ENCODE results near the gene USF2.

The USF2 gene

DNA sequence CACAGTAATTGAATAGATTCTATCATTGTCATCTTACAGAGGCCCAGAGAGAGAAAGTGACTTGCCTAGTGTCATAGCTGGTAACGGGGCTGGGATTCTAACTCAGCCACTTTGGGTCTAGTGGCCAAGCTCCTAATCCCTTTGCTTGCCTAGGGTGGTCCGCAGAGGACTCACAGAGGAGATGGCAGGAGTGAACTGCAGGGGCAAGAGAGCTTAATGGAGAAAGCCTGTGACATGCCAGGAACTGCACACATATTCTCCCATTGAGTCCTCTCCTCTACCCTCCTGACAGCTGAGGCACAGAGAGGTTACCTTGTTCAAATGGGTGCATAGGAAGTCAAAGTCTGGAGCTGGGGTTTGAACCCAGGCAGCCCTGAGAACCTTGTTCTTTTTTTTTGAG is 17.3 kb upstream of the USF2 start:
- Histone ChIP-seq H3K9me3 (ENCODE audit: insufficient read depth, low read length) (no peaks in the 10 kb centered on the region), H3K4me3 (ENCODE audit: low read length) (no peak overlapping the region), H3K4me1 (ENCODE audit: low read length) (peaks cover 10% of the 10 kb centered on the region), H3K4me2 (ENCODE audit: low read length) (no peak overlapping the region), H2AFZ (ENCODE audit: low read depth, low read length) (no peak overlapping the region), H4K20me1 (ENCODE audit: insufficient read depth, low read length) (no peaks in the 10 kb centered on the region), H3K27me3 (ENCODE audit: low read depth, low read length) (peaks cover 16% of the 10 kb centered on the region), H3K9ac (ENCODE audit: low read length) (no peak overlapping the region), H3K36me3 (replicated peaks; ENCODE audit: low read depth, low read length) (no peaks in the 10 kb centered on the region), H3K79me2 (ENCODE audit: low read length) (no peaks in the 10 kb centered on the region), H3K27ac (ENCODE audit: low read length) (no peak overlapping the region)
- TF ChIP-seq EZH2phosphoT487 (IDR thresholded peaks at IDR 0.05; ENCODE audit: low read depth): no peak
- TF ChIP-seq, protein P1, sequence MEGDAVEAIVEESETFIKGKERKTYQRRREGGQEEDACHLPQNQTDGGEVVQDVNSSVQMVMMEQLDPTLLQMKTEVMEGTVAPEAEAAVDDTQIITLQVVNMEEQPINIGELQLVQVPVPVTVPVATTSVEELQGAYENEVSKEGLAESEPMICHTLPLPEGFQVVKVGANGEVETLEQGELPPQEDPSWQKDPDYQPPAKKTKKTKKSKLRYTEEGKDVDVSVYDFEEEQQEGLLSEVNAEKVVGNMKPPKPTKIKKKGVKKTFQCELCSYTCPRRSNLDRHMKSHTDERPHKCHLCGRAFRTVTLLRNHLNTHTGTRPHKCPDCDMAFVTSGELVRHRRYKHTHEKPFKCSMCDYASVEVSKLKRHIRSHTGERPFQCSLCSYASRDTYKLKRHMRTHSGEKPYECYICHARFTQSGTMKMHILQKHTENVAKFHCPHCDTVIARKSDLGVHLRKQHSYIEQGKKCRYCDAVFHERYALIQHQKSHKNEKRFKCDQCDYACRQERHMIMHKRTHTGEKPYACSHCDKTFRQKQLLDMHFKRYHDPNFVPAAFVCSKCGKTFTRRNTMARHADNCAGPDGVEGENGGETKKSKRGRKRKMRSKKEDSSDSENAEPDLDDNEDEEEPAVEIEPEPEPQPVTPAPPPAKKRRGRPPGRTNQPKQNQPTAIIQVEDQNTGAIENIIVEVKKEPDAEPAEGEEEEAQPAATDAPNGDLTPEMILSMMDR (IDR thresholded peaks at IDR 0.05; ENCODE audit: low read depth, low read length): no peak

DNA sequence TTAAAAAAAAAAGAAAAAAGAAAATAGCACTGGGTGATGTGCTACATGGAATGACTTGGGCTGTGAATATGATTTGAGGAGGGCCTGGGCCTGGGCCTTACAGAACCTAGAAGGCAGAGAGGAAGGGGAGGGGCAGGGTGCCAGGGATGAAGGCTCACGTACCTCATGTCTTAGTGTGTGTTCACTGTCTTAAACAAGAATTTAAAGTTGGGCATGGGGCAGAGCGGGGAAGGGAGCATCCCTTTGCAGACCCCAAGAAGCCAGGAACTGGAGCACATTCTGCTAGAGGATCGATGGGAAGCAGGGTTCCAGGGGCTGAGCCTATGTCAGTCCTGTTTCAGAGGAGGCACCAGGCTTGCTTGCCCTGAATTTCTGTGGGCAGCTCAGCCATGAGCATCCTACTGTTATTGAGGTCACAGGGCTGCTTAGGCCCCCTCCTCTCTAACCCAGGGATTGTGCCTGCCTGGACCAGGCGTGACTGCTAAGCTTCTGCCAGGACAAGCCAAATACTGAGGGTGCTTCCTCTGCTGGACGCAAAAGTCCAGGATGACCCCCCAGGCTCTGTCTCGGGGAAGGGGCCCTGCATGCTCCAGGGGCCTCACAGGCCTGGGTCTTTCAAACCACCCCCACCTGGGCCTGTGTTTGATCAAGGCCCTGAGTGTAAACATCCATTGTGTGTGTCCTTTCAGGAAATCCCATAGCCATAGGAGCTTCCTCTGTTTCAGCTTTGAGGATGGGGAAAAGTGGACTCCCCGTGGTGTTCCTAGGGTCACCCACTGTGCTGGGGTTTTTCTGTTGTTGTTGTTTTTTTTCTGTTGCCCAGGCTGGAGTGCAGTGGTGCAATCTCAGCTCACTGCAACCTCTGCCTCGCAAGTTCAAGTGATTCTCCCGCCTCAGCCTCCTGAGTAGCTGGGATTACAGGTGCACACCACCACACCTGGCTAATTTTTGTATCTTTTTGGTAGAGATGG is 15.2 kb upstream of the USF2 start:
- no peaks in the 10 kb centered on the region for H4K20me1 ChIP-seq (ENCODE audit: insufficient read depth, low read length)
- no peaks in the 10 kb centered on the region; the same call in 1 of the 2 replicates for H3K27me3 ChIP-seq (ENCODE audit: low read depth, low read length)
- no peaks in the 10 kb centered on the region for H3K4me1 ChIP-seq (ENCODE audit: low read length)
- TF ChIP-seq, protein P1 (IDR thresholded peaks at IDR 0.05; ENCODE audit: low read depth, low read length): no peak
- no peak for TF ChIP-seq EZH2phosphoT487 (IDR thresholded peaks at IDR 0.05; ENCODE audit: low read depth)
- no peak overlapping the region for H3K9ac ChIP-seq (ENCODE audit: low read length)
- no peaks in the 10 kb centered on the region for H3K36me3 ChIP-seq (replicated peaks; ENCODE audit: low read depth, low read length)
- H2AFZ ChIP-seq (ENCODE audit: low read depth, low read length): no peak overlapping the region
- H3K4me3 ChIP-seq (ENCODE audit: low read length): no peak overlapping the region
- no peaks in the 10 kb centered on the region for H3K9me3 ChIP-seq (ENCODE audit: insufficient read depth, low read length)
- no peaks in the 10 kb centered on the region for H3K79me2 ChIP-seq (ENCODE audit: low read length)
- no peak overlapping the region for H3K27ac ChIP-seq (ENCODE audit: low read length)
- H3K4me2 ChIP-seq (ENCODE audit: low read length): no peak overlapping the region

DNA sequence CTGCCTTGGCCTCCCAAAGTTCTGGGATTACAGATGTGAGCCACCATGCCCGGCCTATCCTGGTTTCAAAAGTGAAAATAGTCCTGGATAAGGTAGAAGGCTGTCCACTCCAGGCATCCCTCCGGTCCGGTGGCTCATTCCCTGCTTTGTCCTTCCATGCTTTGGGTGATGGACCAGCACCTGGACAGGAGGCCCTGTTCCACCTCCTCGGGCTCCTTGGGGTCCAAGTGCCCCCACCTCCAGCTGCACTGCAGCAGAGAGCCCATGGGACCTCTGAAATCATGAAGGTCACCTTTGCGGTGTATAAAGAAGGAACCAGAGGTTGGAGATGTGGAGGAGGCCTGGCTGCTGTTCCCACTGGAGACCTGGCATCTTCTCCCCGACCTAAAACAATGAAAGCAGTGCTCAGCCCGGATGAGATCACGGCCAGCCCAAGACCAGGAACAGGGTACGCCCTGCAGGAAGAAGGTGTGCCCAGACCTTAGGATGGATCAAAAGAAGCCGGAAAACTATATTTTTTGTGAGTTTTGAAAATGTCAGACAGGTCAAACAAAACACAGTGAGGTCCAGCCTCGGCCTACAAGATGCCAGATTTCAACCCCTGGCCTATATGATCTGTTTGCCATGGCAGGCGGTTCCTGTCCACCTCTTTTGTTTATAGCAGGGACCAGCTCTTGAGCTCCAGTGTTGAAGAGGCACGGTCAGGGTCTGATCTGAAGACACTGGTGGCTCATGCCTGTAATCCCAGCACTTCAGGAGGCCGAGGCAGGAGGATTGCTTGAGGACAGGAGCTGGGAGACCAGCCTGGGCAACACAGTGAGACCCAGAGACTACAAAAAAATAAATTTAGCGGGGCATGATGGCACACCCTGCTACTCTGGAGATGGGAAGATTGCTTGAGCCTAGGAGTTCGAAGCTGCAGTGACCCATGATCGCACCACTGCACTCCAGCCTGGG is 14.1 kb upstream of the USF2 start:
- Histone ChIP-seq H3K4me1 (ENCODE audit: low read length) (no peaks in the 10 kb centered on the region), H3K4me3 (ENCODE audit: low read length) (no peak overlapping the region), H2AFZ (ENCODE audit: low read depth, low read length) (no peak overlapping the region), H3K9ac (ENCODE audit: low read length) (no peak overlapping the region), H3K9me3 (ENCODE audit: insufficient read depth, low read length) (no peaks in the 10 kb centered on the region), H3K36me3 (replicated peaks; ENCODE audit: low read depth, low read length) (no peaks in the 10 kb centered on the region), H3K27ac (ENCODE audit: low read length) (no peak overlapping the region), H3K27me3 (ENCODE audit: low read depth, low read length) (no peaks in the 10 kb centered on the region), H4K20me1 (ENCODE audit: insufficient read depth, low read length) (no peaks in the 10 kb centered on the region), H3K4me2 (ENCODE audit: low read length) (no peak overlapping the region), H3K79me2 (ENCODE audit: low read length) (no peaks in the 10 kb centered on the region)
- TF ChIP-seq, protein P1 (IDR thresholded peaks at IDR 0.05; ENCODE audit: low read depth, low read length): no peak
- TF ChIP-seq EZH2phosphoT487 (IDR thresholded peaks at IDR 0.05; ENCODE audit: low read depth): no peak

GRCh38 chr19:35256566-35256965 is 12.2 kb upstream of the USF2 start:
- Histone ChIP-seq H3K27me3 (ENCODE audit: low read depth, low read length) (no peaks in the 10 kb centered on the region), H3K4me1 (ENCODE audit: low read length) (no peaks in the 10 kb centered on the region), H3K9me3 (ENCODE audit: insufficient read depth, low read length) (no peaks in the 10 kb centered on the region), H3K4me3 (ENCODE audit: low read length) (no peak overlapping the region), H3K27ac (ENCODE audit: low read length) (no peak overlapping the region), H2AFZ (ENCODE audit: low read depth, low read length) (no peak overlapping the region), H3K36me3 (replicated peaks; ENCODE audit: low read depth, low read length) (no peaks in the 10 kb centered on the region), H3K9ac (ENCODE audit: low read length) (no peak overlapping the region), H3K79me2 (ENCODE audit: low read length) (no peaks in the 10 kb centered on the region), H3K4me2 (ENCODE audit: low read length) (no peak overlapping the region), H4K20me1 (ENCODE audit: insufficient read depth, low read length) (no peaks in the 10 kb centered on the region)
- TF ChIP-seq EZH2phosphoT487 (IDR thresholded peaks at IDR 0.05; ENCODE audit: low read depth): no peak
- TF ChIP-seq, protein P1 (IDR thresholded peaks at IDR 0.05; ENCODE audit: low read depth, low read length): no peak
